H54 (cell line): ENCODE data around the gene CMBL.

Source experiments
- DNase-seq: peaks from one replicate; pipeline ENCODE4 v3.0.0; 2011; ENCODE audit warnings: low spot score, mixed read lengths; ENCODE audit not compliant: insufficient read length
- FAIRE-seq: peaks from 3 replicates; lab custom pipeline; 2011; peaks lifted over from hg19 to GRCh38; lab: Jason Lieb, UNC
- POLR2A ChIP-seq: IDR thresholded peaks from 2 replicates; pipeline ENCODE4 v1.6.1; 2011; ENCODE audit warnings: low read depth, mild to moderate bottlenecking, low read length

CMBL gene

GRCh38 chr5:10235350-10235749, 72.4 kb downstream of the CMBL start:
- peak; percentile 89 for FAIRE-seq
- no peak for TF ChIP-seq POLR2A

GRCh38 chr5:10233505-10233904, 74.2 kb downstream of the CMBL start:
- peak; percentile 69 for FAIRE-seq
- TF ChIP-seq POLR2A: no peak
- DNase-seq: peak; percentile 79

More at GRCh38 chr5:10235350-10235749, 72.4 kb downstream of the CMBL start:
- DNase-seq: peak; percentile 75

GRCh38 chr5:10233011-10233410, 74.7 kb downstream of the CMBL start:
- DNase-seq: no peak
- no peak for FAIRE-seq
- no peak for TF ChIP-seq POLR2A

GRCh38 chr5:10232386-10232785, 75.3 kb downstream of the CMBL start:
- FAIRE-seq: no peak
- DNase-seq: no peak
- no peak for TF ChIP-seq POLR2A

- peak; percentile 33 for DNase-seq
- no peak for TF ChIP-seq POLR2A
- peak; percentile 83 for FAIRE-seq
These were observed 78.2 kb downstream of the CMBL start for GRCh38 chr5:10229306-10230048.

- DNase-seq (no peak), FAIRE-seq (no peak)
- TF ChIP-seq POLR2A: no peak
These were observed 79.4 kb downstream of the CMBL start for GRCh38 chr5:10228288-10228687.
